Endothelial cell of umbilical vein (primary cell): ENCODE results near the gene HNRNPM. TPM values are rescaled to one million over a fixed set of nuclear protein-coding genes. Genes with fewer than 3 reads are reported as not detected.

ENCODE experiments used
- BruUV-seq: library from RNA; stranded (reverse); fragments of 400-500 nt; replicated peaks from 2 replicates; lab custom pipeline; 2021; lab: Mats Ljungman, UMichigan
- CTCF ChIA-PET: fragments of 300-600, 350-600 bp; sonication (Branson Sonifier 250); formaldehyde crosslinking; loops from one replicate; lab custom pipeline; 2021; ENCODE audit warnings: antibody characterized with exemption, inconsistent platforms; lab: Charles Lee
- POLR2A ChIA-PET: fragments of 300-600, 350-600 bp; sonication (Branson Sonifier 250); formaldehyde crosslinking; loops from one replicate; lab custom pipeline; 2021; ENCODE audit warnings: antibody characterized with exemption, inconsistent platforms; lab: Charles Lee
- DNase-seq: peaks from one replicate; pipeline ENCODE4 v3.0.0-alpha.2; 2011; ENCODE audit warnings: low read depth, low spot score
- FAIRE-seq: peaks from 2 replicates; lab custom pipeline; 2011; peaks lifted over from hg19 to GRCh38; lab: Jason Lieb, UNC
- H2AFZ ChIP-seq: 2 replicates; pipeline ENCODE4 v1.6.0; 2012; ENCODE audit warnings: low read depth, low read length, control low read depth, inconsistent platforms
- H3K27ac ChIP-seq: 2 replicates; pipeline ENCODE4 v1.5.1; 2011; ENCODE audit warnings: low read depth, mild to moderate bottlenecking, control low read depth, low read length, moderate library complexity; ENCODE audit not compliant: insufficient read depth
- H3K27me3 ChIP-seq, 2 experiments: 2 replicates each; pipeline versions ENCODE4 v1.6.0 to v1.6.1; 2011; ENCODE audit warnings: low read length in 2 of 2, mixed read lengths in 1 of 2; ENCODE audit not compliant: control insufficient read depth in 2 of 2, insufficient read depth in 2 of 2
- H3K36me3 ChIP-seq, 2 experiments: 2 replicates in 1 of 2; 3 replicates in 1 of 2; pipeline ENCODE4 v1.5.1; 2011; ENCODE audit warnings: low read length in 2 of 2, mild to moderate bottlenecking in 1 of 2, moderate library complexity in 1 of 2; ENCODE audit not compliant: control insufficient read depth in 2 of 2, insufficient read depth in 2 of 2; ENCODE audit errors: extremely low read depth in 1 of 2
- H3K4me1 ChIP-seq: 3 replicates; pipeline ENCODE4 v1.5.1; 2011; ENCODE audit warnings: mild to moderate bottlenecking, low read length; ENCODE audit not compliant: control insufficient read depth, insufficient read depth; ENCODE audit errors: extremely low read depth
- H3K4me2 ChIP-seq: 2 replicates; pipeline ENCODE4 v1.6.1; 2011; ENCODE audit warnings: low read length, control low read depth, mixed read lengths; ENCODE audit not compliant: insufficient read depth
- H3K4me3 ChIP-seq, 3 experiments: fragments of 200-600 bp in 1 of 3; sonication (generic), shearing (Covaris generic) in 1 of 3; replicated peaks in 1 of 3; 2 replicates each; pipeline ENCODE4 v1.5.1; 2011 to 2016; ENCODE audit warnings: control low read depth in 3 of 3, low read length in 3 of 3, mild to moderate bottlenecking in 2 of 3, inconsistent platforms in 1 of 3, low read depth in 1 of 3, moderate library complexity in 1 of 3; ENCODE audit not compliant: insufficient read depth in 1 of 3
- H3K79me2 ChIP-seq: 2 replicates; pipeline ENCODE4 v1.6.0; 2012; ENCODE audit warnings: low read length, inconsistent platforms; ENCODE audit not compliant: control insufficient read depth, insufficient read depth
- H3K9ac ChIP-seq: replicated peaks from 2 replicates; pipeline ENCODE3; 2011; ENCODE audit warnings: low read length, control low read depth; ENCODE audit not compliant: insufficient read depth; ENCODE audit errors: extremely low read depth
- H3K9me1 ChIP-seq: replicated peaks from 3 replicates; pipeline ENCODE4 v1.6.0; 2011; ENCODE audit warnings: mild to moderate bottlenecking, low read length; ENCODE audit not compliant: control insufficient read depth, insufficient read depth; ENCODE audit errors: extremely low read depth
- H3K9me3 ChIP-seq: replicated peaks from 2 replicates; pipeline ENCODE4 v1.5.1; 2012; ENCODE audit warnings: low read length, inconsistent platforms; ENCODE audit not compliant: control insufficient read depth, insufficient read depth
- H4K20me1 ChIP-seq: replicated peaks from 2 replicates; pipeline ENCODE3; 2011; ENCODE audit warnings: mild to moderate bottlenecking, low read length; ENCODE audit not compliant: control insufficient read depth, insufficient read depth; ENCODE audit errors: extremely low read depth
- CTCF ChIP-seq, 2 donors: IDR thresholded peaks; 1 replicate in 1 of 2; 2 replicates in 1 of 2; pipeline ENCODE4 v1.5.1; 2011; ENCODE audit warnings: low read length in 2 of 2, mild to moderate bottlenecking in 2 of 2, moderate library complexity in 2 of 2, control low read depth in 1 of 2, inconsistent platforms in 1 of 2, low read depth in 1 of 2; ENCODE audit not compliant: insufficient read depth in 1 of 2; ENCODE audit errors: extremely low read depth in 1 of 2
- EZH2 ChIP-seq: IDR thresholded peaks from 2 replicates; pipeline ENCODE4 v1.6.1; 2012; ENCODE audit warnings: borderline replicate concordance, low read depth, mild to moderate bottlenecking, moderate library complexity, low read length, inconsistent platforms; ENCODE audit not compliant: severe bottlenecking
- FOS ChIP-seq: IDR thresholded peaks from 2 replicates; pipeline ENCODE4 v1.6.1; 2011; ENCODE audit warnings: mild to moderate bottlenecking, low read length, moderate library complexity, borderline replicate concordance; ENCODE audit not compliant: insufficient read depth
- MYC ChIP-seq: IDR thresholded peaks from one replicate; pipeline ENCODE4 v1.6.1; 2011; ENCODE audit warnings: mild to moderate bottlenecking, low read depth, low read length
- POLR2A ChIP-seq: IDR thresholded peaks from 2 replicates; pipeline ENCODE4 v1.6.1; 2012; ENCODE audit warnings: low read depth, mild to moderate bottlenecking, control low read depth, low read length
- POLR2AphosphoS5 ChIP-seq: IDR thresholded peaks from 2 replicates; pipeline ENCODE4 v1.6.1; 2012; ENCODE audit warnings: low read depth, mild to moderate bottlenecking, control low read depth, low read length, moderate library complexity; ENCODE audit not compliant: insufficient read depth
- dilution Hi-C: fragments of 300-500 bp; cut with MboI; formaldehyde crosslinking; loops from one replicate; pipeline ENCODE4 v1.15.0; 2019; ENCODE audit warnings: low sequenced_read_pairs; ENCODE audit not compliant: extremely low pct_ligation_motif_present
- intact Hi-C: fragments of 100-400 bp; cut with micrococcal nuclease; formaldehyde crosslinking; loops from one replicate; pipeline ENCODE4 v1.10.0; 2022
- polyA plus RNA-seq, 4 experiments: library from polyadenylated mRNA; depleted of rRNA in 3 of 4; stranded (reverse) in 3 of 4; unstranded in 1 of 4; fragments of >200 nt; gene quantifications; 2 replicates each; pipeline versions ENCODE4 v1.2.1 to v1.2.3, GENCODE V29; 2011 to 2012; ENCODE audit warnings: missing spikeins in 1 of 4
- total RNA-seq: library from RNA; stranded (reverse); gene quantifications from 2 replicates; pipeline ENCODE4 v1.2.3, GENCODE V29; 2021

The HNRNPM gene
- total and polyA plus RNA-seq, 2 donors (not counting 3 experiments of a cell fraction or from before 2014, with no cell fraction given) = 244 to 301 TPM

GRCh38 chr19:8506402-8506957 lies 61.7 kb downstream of the HNRNPM start:
- FAIRE-seq (no peak), DNase-seq (no peak)
- CTCF ChIA-PET = interaction anchor here (0.8 to 3.4 kb wide), 15 partner anchors 8 to 188 kb away, joined by 3 to 40 read pairs (median 4); partner anchors contain the start of genes MARCHF2, RAB11B and ZNF414
- no peaks in the 10 kb centered on the region for H3K27me3 ChIP-seq
- POLR2A ChIA-PET = no interaction called here
- H3K27ac ChIP-seq = no peak overlapping the region
- intact Hi-C loops (loop anchor here (1.0 to 5.0 kb wide), 4 partner anchors 49 to 160 kb away; partner anchors contain the start of gene MARCHF2), dilution Hi-C loops (no loop called here)
- H3K4me2 ChIP-seq = peak overlapping the region; percentile 89
- H2AFZ ChIP-seq = peak overlapping the region; percentile 95
- H3K9me3 ChIP-seq = no peaks in the 10 kb centered on the region
- peak overlapping the region; percentile 59 for H3K9ac ChIP-seq
- peaks cover 8% of the 10 kb centered on the region for H3K4me1 ChIP-seq
- no peaks in the 10 kb centered on the region for H3K79me2 ChIP-seq
- no peaks in the 10 kb centered on the region for H3K36me3 ChIP-seq
- no TSS peak for BruUV-seq
- H3K4me3 ChIP-seq = peak overlapping the region in 2 of 3 experiments; percentile 41 to 55
- TF ChIP-seq MYC (no peak), POLR2AphosphoS5 (no peak), CTCF (IDR thresholded peaks at IDR 0.05; ENCODE audit: extremely low read depth in 1 of 2, insufficient read depth in 1 of 2, low read depth in 1 of 2, low read length in 2 of 2) (peak in 1 of 2 donors; percentile 2)
- H4K20me1 ChIP-seq = no peaks in the 10 kb centered on the region
- H3K9me1 ChIP-seq = no peaks in the 10 kb centered on the region

GRCh38 chr19:8510589-8511115 lies 65.9 kb downstream of the HNRNPM start:
- no peak overlapping the region for H3K27ac ChIP-seq
- H3K9me1 ChIP-seq = no peaks in the 10 kb centered on the region
- no peaks in the 10 kb centered on the region for H3K79me2 ChIP-seq
- FAIRE-seq (no peak), DNase-seq (no peak)
- H3K9me3 ChIP-seq = no peaks in the 10 kb centered on the region
- CTCF ChIA-PET = no interaction called here
- no peak overlapping the region for H3K4me2 ChIP-seq
- H3K4me1 ChIP-seq = peaks cover 18% of the 10 kb centered on the region
- H3K36me3 ChIP-seq = no peaks in the 10 kb centered on the region
- H4K20me1 ChIP-seq = no peaks in the 10 kb centered on the region
- no peak overlapping the region for H2AFZ ChIP-seq
- no peaks in the 10 kb centered on the region for H3K27me3 ChIP-seq
- TF ChIP-seq POLR2AphosphoS5 (no peak), POLR2A (no peak), FOS (no peak), EZH2 (no peak)
- dilution Hi-C loops = no loop called here
- intact Hi-C loops = no loop called here
- BruUV-seq = no TSS peak
- POLR2A ChIA-PET = no interaction called here
- H3K4me3 ChIP-seq = no peak overlapping the region
- H3K9ac ChIP-seq = no peak overlapping the region
